ENCODE data around the gene DUSP22.

DNA sequence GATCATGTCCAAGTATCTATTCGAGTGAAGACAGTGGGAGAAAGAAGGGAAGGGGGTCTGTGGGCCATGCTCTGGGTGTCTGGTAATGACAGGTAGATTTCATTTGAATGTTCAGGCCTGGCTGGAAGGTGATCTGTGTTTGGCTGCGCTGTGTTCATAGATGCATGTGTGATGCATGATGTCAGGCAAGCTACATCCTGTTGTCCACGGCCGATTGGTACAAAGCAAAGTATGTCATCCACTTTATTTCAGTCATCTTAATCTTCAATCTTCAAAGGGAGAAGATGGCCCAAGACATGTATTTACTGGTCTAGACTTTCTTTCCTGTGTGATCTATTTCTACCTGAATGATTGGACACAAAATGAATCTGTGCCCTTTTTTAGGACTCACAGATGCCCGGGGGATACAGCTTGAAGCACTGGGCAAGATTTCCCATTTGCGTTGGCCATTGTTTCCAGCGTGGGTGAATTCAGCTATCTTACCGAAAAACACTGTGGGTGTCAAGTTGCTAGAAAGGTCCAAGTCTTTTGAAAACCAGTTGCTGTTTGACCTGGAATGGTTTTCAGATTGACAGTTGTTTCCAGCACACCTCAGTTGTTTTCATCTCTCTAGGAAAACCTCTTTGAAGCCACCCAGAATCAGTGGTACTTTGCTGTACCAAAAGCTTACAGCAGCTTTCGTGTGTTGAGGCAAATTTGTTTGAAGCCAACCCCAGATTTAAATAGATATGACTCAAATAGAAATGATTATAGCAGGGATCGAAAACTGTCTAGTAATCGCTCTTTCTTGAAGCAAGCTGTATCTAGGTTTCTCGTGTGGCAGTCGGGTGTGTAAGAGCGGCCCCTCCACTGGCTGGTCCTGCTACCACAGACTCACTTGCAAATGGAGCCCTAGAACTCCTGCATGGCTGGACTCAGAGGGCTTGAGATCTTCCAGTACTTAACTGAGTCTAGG, 27.2 kb downstream of the DUSP22 start:
- TF ChIP-seq, protein P1, sequence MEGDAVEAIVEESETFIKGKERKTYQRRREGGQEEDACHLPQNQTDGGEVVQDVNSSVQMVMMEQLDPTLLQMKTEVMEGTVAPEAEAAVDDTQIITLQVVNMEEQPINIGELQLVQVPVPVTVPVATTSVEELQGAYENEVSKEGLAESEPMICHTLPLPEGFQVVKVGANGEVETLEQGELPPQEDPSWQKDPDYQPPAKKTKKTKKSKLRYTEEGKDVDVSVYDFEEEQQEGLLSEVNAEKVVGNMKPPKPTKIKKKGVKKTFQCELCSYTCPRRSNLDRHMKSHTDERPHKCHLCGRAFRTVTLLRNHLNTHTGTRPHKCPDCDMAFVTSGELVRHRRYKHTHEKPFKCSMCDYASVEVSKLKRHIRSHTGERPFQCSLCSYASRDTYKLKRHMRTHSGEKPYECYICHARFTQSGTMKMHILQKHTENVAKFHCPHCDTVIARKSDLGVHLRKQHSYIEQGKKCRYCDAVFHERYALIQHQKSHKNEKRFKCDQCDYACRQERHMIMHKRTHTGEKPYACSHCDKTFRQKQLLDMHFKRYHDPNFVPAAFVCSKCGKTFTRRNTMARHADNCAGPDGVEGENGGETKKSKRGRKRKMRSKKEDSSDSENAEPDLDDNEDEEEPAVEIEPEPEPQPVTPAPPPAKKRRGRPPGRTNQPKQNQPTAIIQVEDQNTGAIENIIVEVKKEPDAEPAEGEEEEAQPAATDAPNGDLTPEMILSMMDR (IDR thresholded peaks at IDR 0.05) = no peak
- no peak for TF ChIP-seq EP300 (IDR thresholded peaks at IDR 0.05)

All from upper lobe of left lung (tissue), 4 donors.